Gastroesophageal sphincter (tissue), 3 donors: Measurements from ENCODE around the gene ATG2B.

Experiments used
- CTCF ChIP-seq, 4 experiments: fragments of 200-600 bp in 2 of 4; fragments of 450-650 bp in 2 of 4; sonication (generic) in 1 of 4; IDR thresholded peaks; one replicate each; pipeline ENCODE4 v1.5.1; 2017 to 2019; ENCODE audit warnings: antibody characterized with exemption in 4 of 4, mild to moderate bottlenecking in 2 of 4, moderate library complexity in 2 of 4
- POLR2A ChIP-seq, 2 donors: fragments of 450-650 bp; IDR thresholded peaks; one replicate each; pipeline ENCODE4 v1.6.1; 2017; ENCODE audit warnings: antibody characterized with exemption in 2 of 2, mild to moderate bottlenecking in 2 of 2, moderate library complexity in 1 of 2

GRCh38 chr14:96398921-96399320 is 35.8 kb upstream of the ATG2B start:
- TF ChIP-seq CTCF (IDR thresholded peaks at IDR 0.05) (no peak), POLR2A (IDR thresholded peaks at IDR 0.05) (no peak)
